Urothelium cell line (cell line): ENCODE results near the gene COLQ.

Experiments used
- DNase-seq: peaks from one replicate; pipeline ENCODE4 v3.0.0; 2011; ENCODE audit warnings: low spot score, mixed read lengths
- FAIRE-seq: peaks from 2 replicates; lab custom pipeline; 2011; peaks lifted over from hg19 to GRCh38; lab: Jason Lieb, UNC

Gene COLQ

DNA sequence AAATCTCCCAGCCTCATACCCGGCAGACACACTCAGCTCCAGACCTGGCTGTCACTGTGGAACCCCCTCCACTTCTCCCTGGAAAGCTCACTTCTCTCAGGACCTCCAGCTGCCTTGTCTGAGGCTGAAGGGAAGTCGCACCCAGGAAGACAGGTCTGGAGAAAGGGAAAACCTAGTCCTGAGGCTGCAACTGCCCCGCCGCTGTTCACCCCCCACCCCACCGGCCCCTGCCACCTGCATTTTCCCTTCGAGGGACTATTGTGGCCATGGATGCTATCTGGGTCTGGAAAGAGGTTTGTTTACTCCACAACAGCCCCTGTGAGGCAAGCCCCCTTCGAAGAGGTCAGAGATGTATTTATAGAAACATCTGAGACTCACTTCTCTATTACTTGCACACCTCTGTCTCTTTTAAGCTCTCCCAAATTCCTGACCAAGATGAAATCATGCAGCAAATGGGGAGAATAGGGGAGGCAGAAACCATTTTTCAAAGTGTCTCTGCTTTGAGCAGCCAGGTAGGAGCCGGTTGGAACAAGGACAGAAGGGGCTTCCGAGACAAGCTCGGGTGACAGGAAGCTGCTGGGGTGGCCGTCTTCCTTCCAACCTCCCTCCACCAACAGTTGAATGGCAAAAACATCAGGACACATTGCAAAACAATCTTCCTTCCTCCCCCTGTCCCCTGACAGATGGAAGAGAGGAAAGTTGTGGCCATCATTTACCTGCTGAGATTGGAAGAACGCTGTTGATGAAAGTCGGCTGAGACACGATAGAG, 518 bp downstream of the COLQ start:
- no peak for FAIRE-seq
- DNase-seq = no peak

DNA sequence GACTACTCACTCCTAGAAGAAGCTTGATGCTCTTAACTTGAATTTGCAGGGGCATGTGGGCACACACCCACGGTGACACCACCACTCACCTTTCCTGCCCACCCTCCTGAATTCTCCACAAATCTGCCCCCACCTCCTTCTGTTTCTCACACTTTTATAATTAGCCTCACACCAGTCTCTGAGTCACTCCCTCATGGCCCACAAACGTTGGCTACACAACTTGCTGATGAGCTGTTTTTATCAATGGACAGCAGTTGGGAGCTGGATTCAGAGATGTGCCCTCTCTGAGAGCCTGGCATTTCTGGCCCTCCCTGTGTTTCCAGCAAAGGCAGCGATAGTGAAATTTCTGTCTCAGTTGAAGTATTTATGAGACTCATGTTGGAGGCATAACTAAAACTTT, 1.3 kb downstream of the COLQ start:
- DNase-seq (no peak), FAIRE-seq (no peak)

DNA sequence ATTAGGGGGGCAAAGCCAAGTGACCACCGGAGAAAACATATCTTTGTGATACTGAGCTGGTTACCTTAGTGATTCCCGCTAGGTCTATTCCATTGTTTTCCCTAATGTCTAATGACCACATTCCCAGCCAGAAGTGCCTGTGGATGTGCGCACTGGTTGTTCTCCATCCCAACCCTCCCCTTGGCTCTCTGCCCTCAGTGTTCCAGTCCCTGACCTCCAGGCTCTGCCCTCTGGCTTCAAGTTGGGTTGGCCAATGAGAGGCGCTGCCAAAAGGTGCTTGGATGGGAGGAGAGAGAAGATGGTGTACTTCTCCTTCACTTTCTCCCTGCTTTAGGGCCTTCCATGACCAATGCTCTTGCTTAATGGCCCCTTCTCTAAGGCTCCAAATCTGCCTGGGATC, 2.4 kb downstream of the COLQ start:
- no peak for DNase-seq
- FAIRE-seq = no peak

DNA sequence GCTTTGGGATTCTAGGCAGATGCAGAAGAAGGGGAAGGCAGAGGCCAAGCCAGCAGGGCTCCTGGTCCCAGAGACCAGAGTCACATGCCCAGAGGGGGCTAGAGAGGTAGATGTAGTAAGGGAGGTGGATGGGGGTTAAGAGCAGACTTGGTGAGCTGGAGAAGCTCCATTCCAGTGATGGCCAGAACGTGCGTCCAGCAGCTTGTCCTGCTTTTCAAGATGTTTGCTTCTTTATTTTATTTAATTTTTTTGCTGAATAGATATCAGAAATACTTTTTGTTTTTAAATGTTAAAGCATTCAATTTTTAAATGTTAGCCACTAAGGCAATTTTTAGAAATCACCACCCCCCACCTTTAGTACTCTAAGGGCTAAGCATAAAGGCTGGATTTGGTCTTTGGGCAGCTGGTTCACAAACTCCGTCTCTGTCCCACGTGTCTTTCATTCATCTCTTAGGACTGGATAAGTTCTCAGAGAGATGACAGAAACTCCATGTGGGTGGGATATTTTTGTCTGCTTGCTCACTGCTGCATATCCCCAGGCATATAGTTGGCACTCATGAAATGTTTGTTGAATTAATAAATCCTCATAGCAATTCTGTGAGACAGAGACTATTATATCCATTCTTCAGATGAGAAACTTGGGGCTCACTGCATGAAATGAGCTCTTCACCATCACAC, 6.7 kb downstream of the COLQ start:
- no peak for FAIRE-seq
- no peak for DNase-seq

DNA sequence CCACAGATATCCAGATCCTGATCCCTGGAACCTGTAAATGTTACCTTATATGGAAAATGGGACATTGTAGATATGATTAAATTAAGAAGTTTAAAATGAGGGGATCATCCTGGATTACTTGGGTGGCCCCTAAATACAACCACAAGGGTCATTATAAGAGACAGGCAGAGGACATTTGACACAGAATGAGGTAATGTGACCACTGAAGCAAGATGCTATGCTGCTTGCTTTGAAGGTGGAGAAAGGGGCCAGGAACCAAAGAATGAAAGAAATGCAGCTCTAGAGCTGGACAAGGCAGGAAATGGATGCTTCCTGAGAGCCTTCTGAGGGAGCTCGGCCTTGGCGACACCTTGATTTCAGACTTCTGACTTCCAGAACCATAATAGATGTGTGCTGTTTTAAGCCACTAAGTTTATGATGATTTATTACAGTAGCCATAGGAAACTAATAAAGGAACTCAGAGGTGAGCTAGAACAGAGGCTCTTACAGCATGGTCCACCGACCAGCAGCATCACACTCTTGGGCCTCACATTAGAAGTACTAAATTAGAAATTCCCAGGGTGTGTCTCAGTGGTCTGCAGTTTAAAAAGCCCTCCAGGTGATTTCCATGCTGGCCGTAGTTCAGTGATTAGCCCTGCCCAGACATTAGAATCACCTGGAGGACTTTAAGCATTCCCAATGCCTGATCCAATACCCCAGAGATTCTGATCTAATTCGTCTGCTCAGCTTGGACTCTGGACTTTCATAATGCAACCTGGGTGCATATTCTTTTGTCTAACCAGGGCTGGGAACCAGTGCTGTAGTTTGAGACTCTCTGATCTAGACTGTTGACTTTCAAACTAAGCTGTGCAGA, 7.5 kb downstream of the COLQ start:
- DNase-seq (no peak), FAIRE-seq (no peak)

DNA sequence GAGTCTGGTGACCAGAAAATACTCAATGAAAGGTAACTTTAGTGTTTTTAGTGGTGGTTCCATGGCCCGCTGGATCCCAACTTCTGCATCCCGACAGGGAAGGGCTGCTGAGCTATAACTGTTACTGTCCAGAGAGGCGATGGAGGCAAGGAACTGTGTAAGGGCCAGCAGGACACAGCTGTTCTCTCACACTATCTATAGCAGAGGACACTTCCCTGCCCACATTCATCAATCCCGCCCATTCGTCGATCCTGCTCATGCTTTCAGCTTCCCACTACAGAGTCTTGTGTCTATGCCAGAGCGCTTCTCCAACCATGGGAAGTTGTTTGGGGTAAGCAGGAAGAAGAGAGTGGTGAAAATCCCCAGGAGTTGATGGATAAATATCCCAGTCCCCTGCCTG, 8.4 kb downstream of the COLQ start:
- DNase-seq = no peak
- FAIRE-seq = no peak

DNA sequence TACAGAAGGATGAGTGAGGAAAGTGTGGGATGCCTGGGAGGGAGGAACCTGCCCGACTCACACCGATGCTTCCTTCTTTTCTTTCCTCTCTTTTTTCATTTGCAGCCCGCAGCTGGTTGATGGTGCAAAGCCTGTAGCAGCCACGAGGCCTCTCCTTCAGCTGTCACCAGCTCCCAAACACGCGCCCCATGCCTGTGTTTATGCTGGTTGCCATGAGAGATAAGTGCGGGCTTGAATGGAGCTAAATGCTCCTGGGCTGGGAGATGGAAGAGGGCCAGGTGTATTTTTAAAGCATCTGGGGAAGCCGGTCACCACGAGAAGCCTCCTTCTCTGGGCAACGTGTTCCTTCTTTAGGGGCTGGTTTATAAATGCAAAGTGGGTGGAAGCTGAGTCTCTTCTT, 9.3 kb downstream of the COLQ start:
- DNase-seq (no peak), FAIRE-seq (no peak)

DNA sequence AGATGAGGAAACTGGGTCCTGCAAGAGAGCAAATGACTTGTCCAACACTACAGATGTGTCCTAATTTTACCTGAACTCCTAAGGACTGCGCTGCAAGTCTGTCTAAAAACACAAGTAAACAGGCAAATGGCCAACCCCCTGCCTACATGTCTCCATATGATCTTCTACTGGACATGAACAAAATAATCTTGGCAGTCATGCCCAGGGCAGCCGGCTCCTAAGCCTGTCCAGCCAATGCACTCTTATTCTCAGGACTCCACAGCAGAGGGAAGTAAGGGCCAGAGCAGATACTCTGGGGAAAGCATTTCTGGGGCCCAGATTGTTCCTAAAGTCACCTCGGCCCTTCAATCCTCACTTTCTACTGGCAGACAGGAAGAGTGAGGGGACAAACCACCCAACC, 10.3 kb downstream of the COLQ start:
- DNase-seq (no peak), FAIRE-seq (no peak)

DNA sequence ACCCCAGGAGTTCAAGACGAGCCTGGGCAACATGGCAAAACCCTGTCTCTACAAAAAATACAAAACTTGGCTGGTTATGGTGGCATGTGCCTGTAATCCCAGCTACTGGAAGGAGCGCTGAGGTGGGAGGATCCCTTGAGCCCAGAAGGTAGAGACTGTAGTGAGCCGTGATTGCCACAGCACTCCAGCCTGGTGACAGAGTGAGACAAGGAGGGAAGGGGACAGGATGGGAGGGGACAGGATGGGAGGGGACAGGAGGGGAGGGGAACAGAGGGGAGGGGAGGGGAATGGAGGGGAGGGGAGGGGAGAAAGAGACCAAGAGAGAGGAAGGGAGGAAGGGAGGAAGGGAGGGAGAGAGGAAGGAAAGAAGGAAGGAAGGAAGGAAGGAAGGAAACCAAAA, 11.0 kb downstream of the COLQ start:
- DNase-seq (no peak), FAIRE-seq (no peak)

DNA sequence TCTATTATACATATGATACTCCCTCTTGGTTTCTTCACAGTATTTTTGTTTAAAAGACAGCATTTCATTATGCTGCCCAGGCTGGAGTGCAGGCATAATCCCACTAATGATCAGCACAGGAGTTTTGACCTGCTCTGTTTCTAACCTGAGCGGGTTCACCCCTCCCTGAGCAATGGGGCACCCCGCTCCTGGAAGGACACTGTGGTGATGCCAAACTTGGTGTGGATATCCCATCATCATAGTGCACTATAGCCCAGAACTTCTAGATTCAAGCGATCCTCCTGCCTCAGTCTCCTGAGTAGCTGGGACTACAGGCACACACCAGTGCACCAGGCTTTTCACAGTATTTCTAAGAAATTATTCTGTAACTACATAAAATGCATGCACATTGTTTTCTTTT, 14.9 kb downstream of the COLQ start:
- FAIRE-seq (no peak), DNase-seq (no peak)

DNA sequence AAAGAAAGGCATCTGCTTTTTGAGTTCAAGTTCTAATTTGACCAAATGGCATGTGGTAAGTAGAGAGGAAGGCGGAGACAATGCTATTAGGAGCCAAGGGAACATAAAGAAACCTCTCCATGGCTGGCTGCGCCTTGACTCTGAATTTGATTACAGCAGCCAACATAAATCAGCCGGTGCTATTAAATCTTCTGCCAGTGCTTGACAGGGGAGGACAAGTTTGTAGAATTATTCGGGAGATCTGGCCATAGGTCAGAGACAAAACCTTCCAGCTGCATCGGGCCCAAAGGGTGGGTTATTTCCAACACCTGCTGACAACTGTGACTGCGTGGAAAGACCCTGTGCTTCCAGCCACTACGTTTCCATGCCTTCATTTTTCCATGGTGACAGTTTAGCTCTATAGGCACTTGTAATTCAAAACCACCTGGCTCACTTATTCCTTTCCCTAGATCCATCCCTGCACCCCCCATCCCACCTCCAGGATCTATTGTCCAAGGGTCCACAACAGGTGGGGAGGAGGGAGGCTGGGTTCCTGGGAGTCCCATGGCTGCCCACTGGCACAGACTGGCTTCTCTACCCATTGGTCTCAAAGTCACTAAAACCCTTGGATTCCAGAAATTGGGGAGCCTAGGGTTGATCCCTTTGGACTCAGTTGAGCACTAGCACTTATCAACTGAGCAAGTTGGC, 15.9 kb downstream of the COLQ start:
- DNase-seq (no peak), FAIRE-seq (no peak)

DNA sequence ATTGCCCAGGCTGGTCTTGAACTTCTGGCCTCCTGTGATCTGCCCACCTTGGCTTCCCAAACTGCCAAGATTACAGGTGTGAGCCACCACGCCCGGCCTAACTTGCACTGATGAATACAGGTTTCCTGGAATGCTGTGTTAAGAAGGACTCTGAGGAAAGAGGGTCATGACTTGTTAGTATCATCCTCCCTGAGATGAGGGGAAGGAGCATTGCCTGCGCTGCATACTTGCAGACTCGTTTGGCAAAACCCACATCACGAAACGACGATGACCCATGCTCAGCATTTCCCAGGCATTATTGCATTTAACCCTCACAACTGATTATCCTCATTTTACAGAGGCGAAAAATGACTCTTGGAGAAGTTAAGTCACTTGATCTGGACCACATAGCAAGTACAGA, 18.9 kb downstream of the COLQ start:
- DNase-seq (no peak), FAIRE-seq (no peak)

DNA sequence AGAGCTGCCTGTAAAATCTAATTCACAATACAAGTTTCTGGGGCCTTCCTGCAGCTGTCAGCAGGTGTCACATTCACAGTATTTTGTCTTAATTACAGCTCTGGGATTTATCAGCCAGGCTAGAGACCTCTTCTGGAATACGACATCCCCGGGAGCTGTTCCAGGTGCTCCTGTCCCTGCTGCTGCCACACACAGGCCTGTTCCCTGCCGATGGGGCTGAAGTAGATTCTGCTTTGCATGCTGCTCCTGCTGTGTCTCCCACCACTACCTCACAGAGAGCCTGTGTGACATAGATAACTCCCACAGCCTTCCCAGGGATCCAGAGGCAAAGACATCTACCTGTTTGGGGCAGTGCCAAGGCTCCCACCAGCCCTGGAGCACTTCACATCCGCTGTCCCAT, 20.4 kb downstream of the COLQ start:
- DNase-seq (no peak), FAIRE-seq (no peak)

DNA sequence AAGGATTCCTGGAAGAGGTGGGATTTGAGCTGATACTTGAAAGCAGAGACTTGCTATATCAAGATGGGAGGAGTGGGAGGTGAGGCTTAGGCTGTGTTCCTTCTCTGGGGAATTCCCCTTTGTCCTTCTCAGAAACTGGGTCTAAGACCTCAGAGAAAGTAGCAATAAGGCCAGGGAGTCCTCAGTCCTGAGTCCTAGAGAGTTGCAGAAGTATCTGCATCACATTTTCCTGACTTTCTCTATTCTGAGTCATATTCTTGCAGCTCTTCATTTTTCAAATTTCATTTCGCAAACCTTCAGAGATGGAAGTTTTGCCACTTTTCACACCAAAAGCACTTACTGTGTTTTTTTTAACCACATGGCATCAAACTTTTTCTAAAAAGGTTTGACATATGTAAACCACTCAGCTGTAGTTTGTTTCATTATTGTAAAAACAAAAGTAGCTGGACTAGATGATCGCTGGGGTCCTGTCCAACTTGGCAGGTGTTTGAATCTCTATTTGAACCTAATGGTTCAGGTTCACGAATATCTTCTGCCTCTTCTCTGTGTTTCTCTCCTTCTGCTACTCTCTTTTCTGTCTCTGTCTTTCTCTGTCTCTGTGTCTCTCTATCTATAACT, 21.3 kb downstream of the COLQ start:
- DNase-seq = no peak
- no peak for FAIRE-seq

DNA sequence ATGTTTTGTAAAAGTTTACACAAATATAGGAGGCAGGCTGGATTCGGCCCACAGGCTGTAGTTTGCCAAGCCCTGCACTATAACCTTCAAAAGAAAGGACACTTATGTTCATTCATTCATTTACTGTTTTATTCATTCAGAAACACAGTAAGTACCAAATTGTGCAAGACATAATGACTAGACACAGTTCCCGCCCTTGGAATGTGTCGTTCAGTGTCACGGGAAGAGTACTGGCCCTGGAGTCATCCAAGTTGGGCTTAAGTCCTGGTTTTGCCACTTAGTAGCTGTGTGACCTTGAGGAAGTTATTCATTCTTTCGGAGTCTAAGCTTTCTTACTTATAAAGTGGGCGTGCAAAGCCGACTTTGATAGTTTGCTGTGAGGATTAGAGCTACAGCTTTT, 22.0 kb downstream of the COLQ start:
- FAIRE-seq (no peak), DNase-seq (no peak)

DNA sequence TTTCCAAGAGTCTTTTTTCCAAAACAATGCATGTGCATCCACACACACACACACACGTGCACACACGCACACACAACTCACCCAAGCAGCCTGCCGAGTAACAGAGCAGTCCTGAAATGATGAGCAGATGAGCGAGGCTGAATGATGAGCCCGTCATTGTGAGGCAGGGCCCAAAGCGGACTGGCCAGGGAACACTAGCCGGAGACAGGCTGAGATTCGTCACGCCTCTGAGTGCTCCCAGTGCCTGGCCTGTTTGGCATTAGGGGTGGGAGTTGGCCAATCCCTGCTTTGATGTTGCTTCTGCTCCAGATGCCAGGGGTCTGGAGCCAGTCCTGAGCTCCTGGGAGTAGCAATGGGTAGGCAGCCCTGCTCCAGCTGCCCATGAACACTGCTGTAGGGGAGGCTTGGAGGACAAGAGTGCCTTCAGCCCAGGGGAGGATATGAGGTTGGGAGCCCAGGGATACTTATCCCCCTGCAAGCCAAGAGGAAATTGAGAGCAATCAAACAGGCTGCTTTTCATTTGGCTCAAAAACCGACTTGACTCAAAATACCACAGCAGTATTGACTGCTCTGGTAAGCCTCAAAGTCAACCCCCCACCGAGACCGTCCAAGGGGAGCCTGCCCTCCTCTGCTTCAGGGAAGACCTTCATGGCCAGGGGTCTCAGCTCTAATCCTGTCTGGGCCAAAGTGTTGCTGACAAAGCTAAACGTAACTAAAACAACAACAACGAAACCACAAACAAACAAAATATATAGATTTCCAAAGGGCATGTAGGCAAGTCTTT, 22.9 kb downstream of the COLQ start:
- DNase-seq (no peak), FAIRE-seq (no peak)

DNA sequence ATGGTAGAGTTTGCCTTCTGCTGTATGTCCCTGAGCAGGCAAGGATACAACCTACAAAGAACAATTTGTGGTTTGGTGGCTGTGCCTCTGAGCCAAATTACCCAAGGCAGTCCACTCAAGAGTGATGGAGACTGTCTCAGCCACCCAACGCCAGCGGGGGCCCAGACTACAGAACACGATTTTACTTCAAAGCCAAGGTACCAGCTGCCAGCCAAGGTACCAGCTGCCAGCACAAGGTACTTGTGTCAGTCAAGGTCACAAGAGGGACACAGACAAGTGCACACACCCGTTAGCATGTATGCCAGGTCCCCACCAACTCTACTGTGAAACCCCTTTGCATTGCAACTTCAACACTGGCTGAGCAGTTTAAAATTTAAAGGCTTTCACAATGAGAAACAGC, 23.5 kb downstream of the COLQ start:
- DNase-seq (no peak), FAIRE-seq (no peak)

DNA sequence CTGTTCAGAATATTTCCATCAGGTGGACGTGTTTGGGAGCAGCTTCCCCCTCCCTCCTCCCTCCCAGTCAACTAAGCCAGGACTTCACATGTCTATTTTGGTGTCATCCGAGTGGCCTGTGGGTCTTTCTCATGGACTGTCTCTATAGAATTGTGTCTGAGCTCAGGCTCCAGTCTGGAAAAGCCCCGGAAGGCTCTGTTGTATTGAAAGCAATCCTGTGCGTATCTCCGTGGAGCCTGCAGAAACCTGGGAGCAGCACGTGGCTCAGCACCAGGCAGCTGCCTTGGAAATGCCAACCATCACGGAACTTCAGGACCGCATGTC, 25.2 kb downstream of the COLQ start:
- DNase-seq (no peak), FAIRE-seq (no peak)

DNA sequence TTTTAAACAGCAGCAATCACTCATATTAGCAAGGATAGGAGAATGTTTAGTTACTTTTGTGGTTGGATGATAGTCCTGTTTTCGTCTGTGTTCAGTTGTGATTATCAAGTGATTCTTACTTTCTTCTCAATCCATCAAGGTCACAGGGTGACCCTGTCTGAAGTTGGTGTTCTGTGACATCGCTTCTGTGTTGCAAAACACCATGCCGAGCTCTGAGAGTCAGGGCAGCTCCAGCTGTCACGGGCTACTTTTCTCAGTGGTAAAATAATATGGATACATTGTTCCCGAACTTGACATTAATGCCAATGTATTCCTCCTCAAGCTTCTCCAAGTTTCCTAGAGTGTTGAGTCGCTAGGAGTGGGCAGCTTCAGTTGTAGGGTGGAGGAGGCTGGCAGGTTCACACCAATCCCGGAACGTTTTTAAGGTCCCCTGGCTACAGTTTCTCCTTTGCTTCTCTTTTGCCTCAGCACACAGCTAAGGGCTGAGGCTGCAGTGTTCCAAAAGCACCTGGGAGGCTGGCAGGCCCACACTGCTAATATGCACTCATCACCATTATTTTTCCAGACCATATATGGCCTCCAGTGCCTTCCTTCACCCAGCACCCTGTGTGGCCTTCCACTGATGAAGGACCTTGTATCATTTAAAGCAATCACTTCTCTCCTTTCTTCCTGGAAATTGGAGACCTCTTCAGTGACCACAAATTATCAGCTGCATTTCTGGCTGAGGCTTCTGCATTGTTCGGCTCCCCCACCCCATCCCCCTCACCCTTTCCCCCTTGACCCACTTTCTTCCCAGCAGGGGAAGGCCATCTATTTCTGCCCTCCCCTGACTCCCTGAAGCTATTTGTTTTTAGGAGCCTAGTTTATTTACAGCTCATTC, 25.8 kb downstream of the COLQ start:
- no peak for DNase-seq
- no peak for FAIRE-seq
